WTC11 (cell line): ENCODE results near the gene HTRA1.

ENCODE experiments used
- ARID4B ChIP-seq: sonication (generic); formaldehyde crosslinking; IDR thresholded peaks from 2 replicates; pipeline ENCODE4 v1.8.0; 2023; ENCODE audit warnings: missing genetic modification reagents, mild to moderate bottlenecking, borderline replicate concordance
- CTCF ChIP-seq: fragments of 200-600 bp; IDR thresholded peaks from 2 replicates; pipeline ENCODE4 v1.8.0; 2022; ENCODE audit warnings: antibody characterized with exemption
- E2F1 ChIP-seq: sonication (generic); formaldehyde crosslinking; IDR thresholded peaks from 2 replicates; pipeline ENCODE4 v1.8.0; 2022; ENCODE audit warnings: mild to moderate bottlenecking, missing genetic modification reagents
- ELF4 ChIP-seq: sonication (generic); formaldehyde crosslinking; IDR thresholded peaks from 2 replicates; pipeline ENCODE4 v1.8.1; 2022; ENCODE audit warnings: low read depth, mild to moderate bottlenecking, moderate library complexity, missing genetic modification reagents
- MAX ChIP-seq: sonication (generic); formaldehyde crosslinking; IDR thresholded peaks from 2 replicates; pipeline ENCODE4 v1.8.0; 2022; ENCODE audit warnings: mild to moderate bottlenecking, missing genetic modification reagents
- OVOL2 ChIP-seq: fragments of 250-450 bp; sonication (Bioruptor Pico); IDR thresholded peaks from 2 replicates; pipeline ENCODE4 v1.9.0; 2021; ENCODE audit warnings: mild to moderate bottlenecking, borderline replicate concordance
- SMAD3 ChIP-seq: sonication (generic); formaldehyde crosslinking; IDR thresholded peaks from 2 replicates; pipeline ENCODE4 v1.8.0; 2022; ENCODE audit warnings: missing genetic modification reagents, mild to moderate bottlenecking, borderline replicate concordance
- USF1 ChIP-seq: sonication (generic); formaldehyde crosslinking; IDR thresholded peaks from 2 replicates; pipeline ENCODE4 v1.8.0; 2022; ENCODE audit warnings: mild to moderate bottlenecking, missing genetic modification reagents
- USF2 ChIP-seq: sonication (generic); formaldehyde crosslinking; IDR thresholded peaks from 2 replicates; pipeline ENCODE4 v1.8.1; 2023; ENCODE audit warnings: mild to moderate bottlenecking, missing genetic modification reagents, moderate library complexity
- ZBTB43 ChIP-seq: sonication (generic); formaldehyde crosslinking; IDR thresholded peaks from 2 replicates; pipeline ENCODE4 v1.8.1; 2023; ENCODE audit warnings: mild to moderate bottlenecking, missing genetic modification reagents
- ZNF232 ChIP-seq: sonication (generic); formaldehyde crosslinking; IDR thresholded peaks from 2 replicates; pipeline ENCODE4 v1.8.0; 2022; ENCODE audit warnings: mild to moderate bottlenecking, missing genetic modification reagents

- TF ChIP-seq CTCF: no peak
- no peak for TF ChIP-seq MAX
- no peak for TF ChIP-seq USF1 (CRISPR knock-in tag)
- TF ChIP-seq ZNF232 (CRISPR knock-in tag): no peak
- TF ChIP-seq USF2: no peak
- TF ChIP-seq SMAD3 (CRISPR knock-in tag): no peak
- TF ChIP-seq OVOL2: no peak
- TF ChIP-seq ARID4B (CRISPR knock-in tag): no peak
- TF ChIP-seq E2F1 (CRISPR knock-in tag): no peak
- TF ChIP-seq ELF4 (CRISPR knock-in tag): no peak
- TF ChIP-seq ZBTB43: no peak
Observed at GRCh38 chr10:122490268-122490667, 28.9 kb downstream of the HTRA1 start.
